Measurements from ENCODE around the gene GNAZ. TPM values are rescaled to one million over a fixed set of nuclear protein-coding genes. Genes with fewer than 3 reads are reported as not detected.

GNAZ gene
- polyA plus RNA-seq, 1 experiment, result 12.6 TPM

DNA sequence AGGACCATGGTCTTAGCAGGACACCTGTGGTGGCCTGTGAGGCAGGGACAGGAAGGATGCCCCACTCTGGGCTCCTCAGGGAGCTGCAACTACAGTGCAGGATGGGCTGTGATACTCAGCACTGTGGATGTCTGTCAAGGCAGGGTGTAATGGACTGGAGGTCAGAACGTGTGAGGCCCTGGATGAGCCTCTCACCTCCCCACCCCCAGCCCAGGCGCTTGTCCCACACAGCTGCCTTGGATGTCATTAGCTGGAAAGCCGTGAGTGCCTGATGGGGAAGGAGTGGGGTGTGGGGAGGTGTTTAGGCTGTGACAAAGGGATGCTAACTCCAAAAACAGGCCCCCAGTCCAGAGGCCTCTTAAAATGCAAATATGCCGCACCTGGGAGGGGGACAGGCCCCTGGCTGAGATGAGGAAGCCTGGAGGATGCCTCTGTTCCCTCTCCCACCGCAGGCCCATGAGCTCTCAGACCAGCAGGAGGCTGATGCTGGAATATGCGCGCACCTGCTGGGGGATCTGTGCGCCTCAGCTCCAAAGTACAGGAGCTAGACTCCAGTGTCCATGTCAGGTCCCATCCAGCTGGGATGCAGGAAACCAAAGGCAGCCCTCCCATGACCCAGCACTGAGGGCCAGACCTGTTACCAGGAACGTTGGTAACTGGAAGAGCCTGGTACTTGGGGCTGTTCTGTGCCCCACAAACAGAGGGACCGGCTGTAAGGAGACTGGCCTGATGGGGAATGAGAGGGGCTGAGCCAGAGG, 46.4 kb downstream of the GNAZ start:
- TF ChIP-seq, protein P1, sequence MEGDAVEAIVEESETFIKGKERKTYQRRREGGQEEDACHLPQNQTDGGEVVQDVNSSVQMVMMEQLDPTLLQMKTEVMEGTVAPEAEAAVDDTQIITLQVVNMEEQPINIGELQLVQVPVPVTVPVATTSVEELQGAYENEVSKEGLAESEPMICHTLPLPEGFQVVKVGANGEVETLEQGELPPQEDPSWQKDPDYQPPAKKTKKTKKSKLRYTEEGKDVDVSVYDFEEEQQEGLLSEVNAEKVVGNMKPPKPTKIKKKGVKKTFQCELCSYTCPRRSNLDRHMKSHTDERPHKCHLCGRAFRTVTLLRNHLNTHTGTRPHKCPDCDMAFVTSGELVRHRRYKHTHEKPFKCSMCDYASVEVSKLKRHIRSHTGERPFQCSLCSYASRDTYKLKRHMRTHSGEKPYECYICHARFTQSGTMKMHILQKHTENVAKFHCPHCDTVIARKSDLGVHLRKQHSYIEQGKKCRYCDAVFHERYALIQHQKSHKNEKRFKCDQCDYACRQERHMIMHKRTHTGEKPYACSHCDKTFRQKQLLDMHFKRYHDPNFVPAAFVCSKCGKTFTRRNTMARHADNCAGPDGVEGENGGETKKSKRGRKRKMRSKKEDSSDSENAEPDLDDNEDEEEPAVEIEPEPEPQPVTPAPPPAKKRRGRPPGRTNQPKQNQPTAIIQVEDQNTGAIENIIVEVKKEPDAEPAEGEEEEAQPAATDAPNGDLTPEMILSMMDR (IDR thresholded peaks at IDR 0.05; ENCODE audit: insufficient read depth, low read depth, low read length), result no peak
- Histone ChIP-seq H3K27me3 (ENCODE audit: control insufficient read depth, insufficient read depth, low read length) (no peaks in the 10 kb centered on the region), H3K4me3 (ENCODE audit: low read depth, low read length) (no peak overlapping the region), H3K36me3 (ENCODE audit: control insufficient read depth, insufficient read depth, low read length) (0 out of 2 replicates have a peak, but pooled peaks cover 1% of the 10 kb centered on the region)
- CTCF ChIA-PET, result interaction anchor here (0.9 to 2.9 kb wide), 4 partner anchors 11 to 161 kb away, joined by 3 to 16 read pairs (median 6); no protein-coding TSS in a partner anchor
- no peak for DNase-seq (ENCODE audit: low read depth)
- POLR2A ChIA-PET, result interaction anchor here (0.5 kb wide), 1 partner anchor 1289 kb away, joined by 7 read pairs; no protein-coding TSS in a partner anchor

- Histone ChIP-seq H3K4me3 (ENCODE audit: low read depth, low read length) (no peak overlapping the region), H3K36me3 (ENCODE audit: control insufficient read depth, insufficient read depth, low read length) (0 out of 2 replicates have a peak, but pooled peaks cover 1% of the 10 kb centered on the region), H3K27me3 (ENCODE audit: control insufficient read depth, insufficient read depth, low read length) (no peaks in the 10 kb centered on the region)
- TF ChIP-seq, protein P1 (IDR thresholded peaks at IDR 0.05; ENCODE audit: insufficient read depth, low read depth, low read length), result no peak
- no peak for DNase-seq (ENCODE audit: low read depth)
- CTCF ChIA-PET, result interaction anchor here (0.9 to 2.9 kb wide), 4 partner anchors 11 to 161 kb away, joined by 3 to 16 read pairs (median 6); no protein-coding TSS in a partner anchor
- POLR2A ChIA-PET, result no interaction called here
Observed at GRCh38 chr22:23117275-23117674, 47.0 kb downstream of the GNAZ start.

- ChIA-PET POLR2A (no interaction called here), CTCF (interaction anchor here (0.6 to 2.3 kb wide), 9 partner anchors 10 to 567 kb away, joined by 3 to 7 read pairs (median 3); no protein-coding TSS in a partner anchor)
- no peak for DNase-seq (ENCODE audit: low read depth)
- H3K27me3 ChIP-seq (ENCODE audit: control insufficient read depth, insufficient read depth, low read length), result no peaks in the 10 kb centered on the region
- TF ChIP-seq, protein P1 (IDR thresholded peaks at IDR 0.05; ENCODE audit: insufficient read depth, low read depth, low read length), result no peak
- H3K4me3 ChIP-seq (ENCODE audit: low read depth, low read length), result no peak overlapping the region
- 0 out of 2 replicates have a peak, but pooled peaks cover 1% of the 10 kb centered on the region for H3K36me3 ChIP-seq (ENCODE audit: control insufficient read depth, insufficient read depth, low read length)
Observed at GRCh38 chr22:23117891-23118646, 47.8 kb downstream of the GNAZ start.

- CTCF ChIA-PET, result interaction anchor here (0.6 to 15.2 kb wide), 8 partner anchors 9 to 568 kb away, joined by 3 to 425 read pairs (median 4); no protein-coding TSS in a partner anchor
- POLR2A ChIA-PET, result interaction anchor here (0.8 kb wide), 1 partner anchor 29 kb away, joined by 4 read pairs; no protein-coding TSS in a partner anchor
- H3K4me3 ChIP-seq (ENCODE audit: low read depth, low read length), result no peak overlapping the region
- H3K36me3 ChIP-seq (ENCODE audit: control insufficient read depth, insufficient read depth, low read length), result 0 out of 2 replicates have a peak, but pooled peaks cover 3% of the 10 kb centered on the region
- no peak for DNase-seq (ENCODE audit: low read depth)
- H3K27me3 ChIP-seq (ENCODE audit: control insufficient read depth, insufficient read depth, low read length), result no peaks in the 10 kb centered on the region
- TF ChIP-seq, protein P1 (IDR thresholded peaks at IDR 0.05; ENCODE audit: insufficient read depth, low read depth, low read length), result no peak
Observed at GRCh38 chr22:23118647-23119493, 48.6 kb downstream of the GNAZ start.
